Ishikawa (cell line): ENCODE results near the gene OAS3.

ENCODE experiments used
- EP300 ChIP-seq: IDR thresholded peaks from 2 replicates; pipeline ENCODE4 v1.6.1; 2012; ENCODE audit warnings: borderline replicate concordance
- RAD21 ChIP-seq: IDR thresholded peaks from 2 replicates; pipeline ENCODE4 v1.6.1; 2012; ENCODE audit warnings: low read depth
- REST ChIP-seq: IDR thresholded peaks from 2 replicates; pipeline ENCODE4 v1.6.1; 2012; ENCODE audit warnings: low read depth, mild to moderate bottlenecking
- TAF1 ChIP-seq: IDR thresholded peaks from 2 replicates; pipeline ENCODE4 v1.6.1; 2012; ENCODE audit warnings: low read depth, mild to moderate bottlenecking
- TCF12 ChIP-seq: IDR thresholded peaks from 2 replicates; pipeline ENCODE4 v1.6.1; 2012; ENCODE audit warnings: low read depth
- YY1 ChIP-seq: IDR thresholded peaks from 2 replicates; pipeline ENCODE4 v1.6.1; 2012; ENCODE audit warnings: low read depth

- TF ChIP-seq TCF12 (no peak), RAD21 (no peak), REST (no peak), YY1 (no peak), TAF1 (no peak), EP300 (no peak)
Measured at GRCh38 chr12:112967858-112968257, 29.6 kb downstream of the OAS3 start.
